HEK293T (cell line): ENCODE data around the gene DOCK1.

ENCODE experiments used
- CTCF ChIA-PET: fragments of 350-600 bp; formaldehyde crosslinking; extraction: SDS; loops from one replicate; lab custom pipeline; 2021; ENCODE audit warnings: antibody characterized with exemption, inconsistent platforms; lab: Yijun Ruan, JAX
- POLR2A ChIA-PET: fragments of 350-600 bp; formaldehyde crosslinking; extraction: SDS; loops from one replicate; lab custom pipeline; 2020; ENCODE audit warnings: antibody characterized with exemption, inconsistent platforms; lab: Yijun Ruan, JAX
- DNase-seq: peaks from one replicate; pipeline ENCODE4 v3.0.0; 2012; ENCODE audit warnings: mixed read lengths; ENCODE audit errors: extremely low spot score
- ARNT ChIP-seq: fragments of 450-650 bp; IDR thresholded peaks from 2 replicates; pipeline ENCODE4 v1.6.1; 2017; ENCODE audit warnings: mild to moderate bottlenecking
- BHLHE40 ChIP-seq: fragments of 450-650 bp; IDR thresholded peaks from 2 replicates; pipeline ENCODE4 v1.6.1; 2016; ENCODE audit warnings: mild to moderate bottlenecking, moderate library complexity, borderline replicate concordance
- CTBP1 ChIP-seq: fragments of 450-650 bp; IDR thresholded peaks from 2 replicates; pipeline ENCODE4 v1.6.1; 2016; ENCODE audit warnings: borderline replicate concordance
- ELF4 ChIP-seq: fragments of 450-650 bp; IDR thresholded peaks from 2 replicates; pipeline ENCODE4 v1.6.1; 2017; ENCODE audit warnings: antibody characterized with exemption
- FOXA1 ChIP-seq: fragments of 450-650 bp; IDR thresholded peaks from 2 replicates; pipeline ENCODE4 v1.6.1; 2016; ENCODE audit warnings: mild to moderate bottlenecking
- FOXK2 ChIP-seq: fragments of 450-650 bp; IDR thresholded peaks from 2 replicates; pipeline ENCODE4 v1.6.1; 2016; ENCODE audit warnings: mild to moderate bottlenecking
- FOXM1 ChIP-seq: fragments of 450-650 bp; IDR thresholded peaks from 2 replicates; pipeline ENCODE4 v1.6.1; 2017; ENCODE audit warnings: mild to moderate bottlenecking, borderline replicate concordance
- HDGF ChIP-seq: fragments of 450-650 bp; IDR thresholded peaks from 2 replicates; pipeline ENCODE4 v1.6.1; 2017; ENCODE audit warnings: antibody characterized with exemption, borderline replicate concordance
- L3MBTL2 ChIP-seq: fragments of 450-650 bp; conservative IDR thresholded peaks from 2 replicates; pipeline ENCODE4 v1.6.1; 2016; ENCODE audit warnings: mild to moderate bottlenecking
- LEF1 ChIP-seq: fragments of 450-650 bp; IDR thresholded peaks from 2 replicates; pipeline ENCODE4 v1.6.1; 2017; ENCODE audit warnings: mild to moderate bottlenecking, borderline replicate concordance
- NFRKB ChIP-seq: fragments of 450-650 bp; IDR thresholded peaks from 2 replicates; pipeline ENCODE4 v1.6.1; 2016; ENCODE audit warnings: mild to moderate bottlenecking, moderate library complexity
- SP1 ChIP-seq: fragments of 450-650 bp; IDR thresholded peaks from 2 replicates; pipeline ENCODE4 v1.6.1; 2017
- SUZ12 ChIP-seq: fragments of 450-650 bp; IDR thresholded peaks from 2 replicates; pipeline ENCODE4 v1.6.1; 2016; ENCODE audit warnings: mild to moderate bottlenecking
- TARDBP ChIP-seq: fragments of 450-650 bp; IDR thresholded peaks from 2 replicates; pipeline ENCODE4 v1.6.1; 2016
- ZNF384 ChIP-seq: fragments of 450-650 bp; IDR thresholded peaks from 2 replicates; pipeline ENCODE4 v1.6.1; 2016
- TF ChIP-seq, protein P1 (sequence below): fragments of 450-650 bp; IDR thresholded peaks from 2 replicates; pipeline ENCODE4 v1.6.1; 2016

DOCK1 gene

DNA sequence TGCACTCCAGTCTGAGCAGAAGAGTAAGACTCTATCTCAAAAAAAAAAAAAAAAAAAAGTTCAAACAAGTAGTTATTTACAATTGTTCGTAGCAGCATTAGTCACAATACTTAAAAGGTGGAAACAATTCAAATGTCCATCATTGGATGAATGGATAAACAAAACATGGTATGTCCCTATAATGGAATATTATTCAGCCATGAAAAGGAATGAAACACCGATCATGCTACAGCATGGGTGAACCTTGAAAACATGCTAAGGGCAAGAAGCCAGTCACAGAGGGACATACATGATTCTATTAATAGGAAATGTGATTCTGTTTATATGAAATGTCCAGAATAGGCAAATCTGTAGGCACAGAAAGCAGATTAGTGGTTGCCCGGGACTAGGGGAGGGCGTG, 15.9 kb downstream of the DOCK1 start:
- CTCF ChIA-PET: no interaction called here
- POLR2A ChIA-PET: no interaction called here
- TF ChIP-seq FOXA1: no peak
- DNase-seq: no peak

DNA sequence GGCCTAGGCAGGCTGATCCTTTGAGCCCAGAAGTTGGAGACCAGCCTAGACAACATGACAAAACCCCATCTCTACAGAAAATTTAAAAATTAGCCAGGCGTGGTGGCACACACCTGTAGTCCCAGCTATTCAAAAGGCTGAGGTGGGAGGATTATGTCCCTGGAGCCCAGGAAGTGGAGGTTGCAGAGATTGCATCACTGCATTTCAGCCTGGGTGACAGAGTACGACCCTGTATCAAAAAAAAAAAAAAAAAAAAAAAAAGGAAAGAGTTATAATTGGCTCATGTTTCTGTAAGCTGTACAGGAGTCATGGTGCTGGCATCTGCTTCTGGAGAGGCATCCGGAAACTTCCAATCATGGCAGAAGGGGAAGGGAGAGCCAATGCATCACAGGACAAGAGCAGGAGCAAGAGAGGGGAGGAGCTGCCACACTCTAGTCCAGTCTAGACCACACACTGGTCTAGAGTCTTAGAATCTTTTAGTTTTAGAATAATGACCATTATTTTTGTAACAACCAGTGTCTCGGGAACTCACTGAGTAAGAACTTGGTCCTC, 16.8 kb downstream of the DOCK1 start:
- CTCF ChIA-PET: no interaction called here

DNA sequence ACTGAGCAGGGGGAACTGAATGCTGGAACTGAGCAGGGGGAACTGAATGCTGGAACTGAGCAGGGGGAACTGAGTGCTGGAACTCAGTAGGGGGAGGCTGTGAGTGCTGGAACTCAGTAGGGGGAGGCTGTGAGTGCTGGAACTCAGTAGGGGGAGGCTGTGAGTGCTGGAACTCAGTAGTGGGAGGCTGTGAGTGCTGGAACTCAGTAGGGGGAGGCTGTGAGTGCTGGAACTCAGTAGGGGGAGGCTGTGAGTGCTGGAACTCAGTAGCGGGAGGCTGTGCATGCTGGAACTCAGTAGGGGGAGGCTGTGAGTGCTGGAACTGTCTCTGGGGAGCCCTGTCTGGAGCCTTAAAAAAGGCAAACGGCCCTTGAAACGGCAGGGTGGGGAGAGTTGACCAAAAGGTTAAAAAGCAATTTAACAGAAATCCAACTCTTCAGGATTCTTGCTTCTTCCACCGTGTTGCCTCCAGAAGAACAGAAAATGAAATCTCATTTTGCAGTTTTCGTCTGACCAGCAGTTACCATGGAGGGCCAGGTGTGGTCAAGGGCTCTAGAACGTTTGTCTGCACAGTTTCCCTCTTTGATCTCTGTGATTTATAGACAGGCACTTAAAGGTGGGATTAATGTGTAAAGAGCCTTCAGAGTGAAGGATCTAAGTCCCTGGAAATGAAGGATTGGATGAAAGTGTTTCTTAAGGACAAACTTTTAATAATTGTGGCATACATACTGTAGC, 19.1 kb downstream of the DOCK1 start:
- no peak for TF ChIP-seq ELF4
- TF ChIP-seq CTBP1: no peak
- TF ChIP-seq FOXA1: no peak
- TF ChIP-seq NFRKB: no peak
- no peak for TF ChIP-seq SP1
- TF ChIP-seq ZNF384: no peak
- TF ChIP-seq FOXM1: no peak
- no peak for TF ChIP-seq ARNT
- TF ChIP-seq, protein P1, sequence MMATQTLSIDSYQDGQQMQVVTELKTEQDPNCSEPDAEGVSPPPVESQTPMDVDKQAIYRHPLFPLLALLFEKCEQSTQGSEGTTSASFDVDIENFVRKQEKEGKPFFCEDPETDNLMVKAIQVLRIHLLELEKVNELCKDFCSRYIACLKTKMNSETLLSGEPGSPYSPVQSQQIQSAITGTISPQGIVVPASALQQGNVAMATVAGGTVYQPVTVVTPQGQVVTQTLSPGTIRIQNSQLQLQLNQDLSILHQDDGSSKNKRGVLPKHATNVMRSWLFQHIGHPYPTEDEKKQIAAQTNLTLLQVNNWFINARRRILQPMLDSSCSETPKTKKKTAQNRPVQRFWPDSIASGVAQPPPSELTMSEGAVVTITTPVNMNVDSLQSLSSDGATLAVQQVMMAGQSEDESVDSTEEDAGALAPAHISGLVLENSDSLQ: no peak
- TF ChIP-seq HDGF: no peak
- TF ChIP-seq TARDBP: no peak
- no peak for TF ChIP-seq BHLHE40
- TF ChIP-seq LEF1: no peak
- DNase-seq: no peak
- CTCF ChIA-PET: interaction anchor here (0.9 kb wide), 1 partner anchor 14 kb away, joined by 8 read pairs; no protein-coding TSS in a partner anchor
- POLR2A ChIA-PET: no interaction called here

More for the DNA sequence above, 16.8 kb downstream of the DOCK1 start:
- TF ChIP-seq ZNF384: no peak
- TF ChIP-seq ARNT: no peak
- no peak for TF ChIP-seq HDGF
- no peak for TF ChIP-seq BHLHE40
- no peak for TF ChIP-seq CTBP1
- TF ChIP-seq L3MBTL2: no peak
- no peak for TF ChIP-seq SP1
- TF ChIP-seq LEF1: no peak
- TF ChIP-seq NFRKB: no peak
- TF ChIP-seq ELF4: no peak
- TF ChIP-seq, protein P1: no peak
- TF ChIP-seq FOXK2: no peak
- no peak for TF ChIP-seq FOXM1
- TF ChIP-seq FOXA1: no peak
- no peak for DNase-seq
- POLR2A ChIA-PET: no interaction called here

GRCh38 chr10:126924915-126925300, 19.7 kb downstream of the DOCK1 start:
- no peak for TF ChIP-seq FOXM1
- TF ChIP-seq ELF4: no peak
- TF ChIP-seq HDGF: no peak
- no peak for TF ChIP-seq ZNF384
- TF ChIP-seq FOXK2: no peak
- TF ChIP-seq, protein P1: no peak
- TF ChIP-seq ARNT: no peak
- TF ChIP-seq SP1: no peak
- no peak for TF ChIP-seq L3MBTL2
- no peak for TF ChIP-seq LEF1
- TF ChIP-seq NFRKB: no peak
- no peak for TF ChIP-seq BHLHE40
- no peak for TF ChIP-seq SUZ12
- TF ChIP-seq FOXA1: no peak
- TF ChIP-seq TARDBP: no peak
- TF ChIP-seq CTBP1: no peak
- ChIA-PET CTCF (no interaction called here), POLR2A (no interaction called here)
- no peak for DNase-seq

- no peak for TF ChIP-seq ARNT
- TF ChIP-seq NFRKB: no peak
- TF ChIP-seq ELF4: no peak
- no peak for TF ChIP-seq LEF1
- POLR2A ChIA-PET: no interaction called here
- CTCF ChIA-PET: no interaction called here
- no peak for DNase-seq
These were observed 21.3 kb downstream of the DOCK1 start for GRCh38 chr10:126926568-126926967.

DNA sequence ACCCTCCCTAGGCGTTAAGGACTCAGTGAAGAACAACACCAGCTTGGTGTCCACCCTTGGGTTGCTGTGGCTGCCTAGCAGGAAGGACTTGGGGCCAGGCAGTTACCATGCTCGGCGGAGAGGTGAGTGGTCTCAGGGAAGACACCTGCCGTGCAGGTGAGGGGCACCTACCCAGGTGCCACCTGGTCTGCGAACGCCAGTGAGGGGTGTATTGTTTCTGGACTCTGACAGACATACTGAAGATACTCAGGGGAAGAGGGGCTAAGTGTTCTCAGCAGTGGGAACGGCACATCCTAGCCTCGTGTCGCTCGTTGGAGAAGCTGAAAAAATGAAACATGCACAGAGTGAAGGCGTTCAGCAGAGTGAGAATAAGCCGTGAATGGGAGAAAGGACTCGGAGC, 22.6 kb downstream of the DOCK1 start:
- no peak for DNase-seq
- TF ChIP-seq FOXM1: no peak
- no peak for TF ChIP-seq CTBP1
- no peak for TF ChIP-seq LEF1
- TF ChIP-seq FOXK2: no peak
- TF ChIP-seq HDGF: no peak
- TF ChIP-seq BHLHE40: no peak
- no peak for TF ChIP-seq ELF4
- TF ChIP-seq FOXA1: no peak
- no peak for TF ChIP-seq ZNF384
- no peak for TF ChIP-seq L3MBTL2
- TF ChIP-seq NFRKB: no peak
- TF ChIP-seq TARDBP: no peak
- no peak for TF ChIP-seq SUZ12
- no peak for TF ChIP-seq SP1
- CTCF ChIA-PET: no interaction called here
- POLR2A ChIA-PET: no interaction called here

DNA sequence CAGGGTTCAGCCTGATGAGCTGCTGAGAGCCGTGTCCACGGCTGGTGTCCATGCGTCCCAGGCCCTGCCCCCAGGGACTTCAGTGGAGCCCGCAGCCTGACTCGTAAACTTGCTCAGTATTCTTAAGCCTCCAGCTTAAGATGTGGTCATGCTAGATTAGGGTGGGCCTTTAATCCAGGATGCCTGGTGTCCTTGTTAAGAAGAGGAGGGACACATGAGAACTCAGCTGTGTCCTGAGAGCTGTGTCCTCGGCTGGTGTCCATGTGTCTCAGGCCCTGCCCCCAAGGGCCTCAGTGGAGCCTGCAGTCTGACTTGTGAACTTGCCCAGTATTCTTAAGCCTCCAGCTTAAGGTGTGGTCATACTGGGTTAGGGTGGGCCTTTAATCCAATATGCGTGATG, 23.0 kb downstream of the DOCK1 start:
- CTCF ChIA-PET: no interaction called here
- POLR2A ChIA-PET: no interaction called here
- TF ChIP-seq BHLHE40: no peak
- no peak for TF ChIP-seq TARDBP
- TF ChIP-seq, protein P1: no peak
- no peak for TF ChIP-seq NFRKB
- TF ChIP-seq SP1: no peak
- TF ChIP-seq FOXA1: no peak
- TF ChIP-seq L3MBTL2: no peak
- TF ChIP-seq LEF1: no peak
- no peak for TF ChIP-seq SUZ12
- no peak for TF ChIP-seq ARNT
- no peak for DNase-seq
